ACC112 (cell line): ENCODE data around the gene UBXN7.

Experiments used
- H2AFZ ChIP-seq: fragments of 200-600 bp; sonication (generic); one replicate; pipeline ENCODE4 v1.6.0; 2017; ENCODE audit warnings: antibody characterized with exemption, low read length; ENCODE audit not compliant: unreplicated experiment
- H3K27ac ChIP-seq: fragments of 200-600 bp; sonication (generic); 2 replicates; pipeline ENCODE4 v1.5.1; 2014; ENCODE audit warnings: low read depth, mild to moderate bottlenecking, antibody characterized with exemption, low read length, moderate library complexity
- H3K27me3 ChIP-seq: fragments of 200-600 bp; sonication (generic); 2 replicates; pipeline ENCODE4 v1.6.1; 2014; ENCODE audit warnings: mild to moderate bottlenecking, antibody characterized with exemption, low read length, moderate library complexity, mixed read lengths; ENCODE audit not compliant: insufficient read depth
- H3K36me3 ChIP-seq: fragments of 200-600 bp; sonication (generic); 2 replicates; pipeline ENCODE4 v1.6.1; 2016; ENCODE audit warnings: mild to moderate bottlenecking, antibody characterized with exemption, low read length, moderate library complexity, mixed read lengths; ENCODE audit not compliant: insufficient read depth
- H3K4me1 ChIP-seq: fragments of 200-600 bp; sonication (generic); one replicate; pipeline ENCODE4 v1.6.1; 2016; ENCODE audit warnings: low read length, mixed read lengths; ENCODE audit not compliant: insufficient read depth, unreplicated experiment, control insufficient read depth
- H3K4me3 ChIP-seq: fragments of 200-600 bp; sonication (generic); 2 replicates; pipeline ENCODE4 v1.5.1; 2014; ENCODE audit warnings: mild to moderate bottlenecking, low read depth, low read length
- H3K79me2 ChIP-seq: fragments of 200-600 bp; sonication (generic); one replicate; pipeline ENCODE4 v1.6.0; 2016; ENCODE audit warnings: low read length; ENCODE audit not compliant: control insufficient read depth, unreplicated experiment, insufficient read depth

UBXN7 gene

GRCh38 chr3:196419386-196419785, 12.8 kb downstream of the UBXN7 start:
- Histone ChIP-seq H2AFZ (no peak overlapping the region), H3K36me3 (peaks cover 4% of the 10 kb centered on the region; the same call in 1 of the 2 replicates), H3K4me1 (peaks cover 13% of the 10 kb centered on the region), H3K4me3 (no peak overlapping the region), H3K79me2 (peaks cover 90% of the 10 kb centered on the region), H3K27ac (no peak overlapping the region), H3K27me3 (no peaks in the 10 kb centered on the region)

DNA sequence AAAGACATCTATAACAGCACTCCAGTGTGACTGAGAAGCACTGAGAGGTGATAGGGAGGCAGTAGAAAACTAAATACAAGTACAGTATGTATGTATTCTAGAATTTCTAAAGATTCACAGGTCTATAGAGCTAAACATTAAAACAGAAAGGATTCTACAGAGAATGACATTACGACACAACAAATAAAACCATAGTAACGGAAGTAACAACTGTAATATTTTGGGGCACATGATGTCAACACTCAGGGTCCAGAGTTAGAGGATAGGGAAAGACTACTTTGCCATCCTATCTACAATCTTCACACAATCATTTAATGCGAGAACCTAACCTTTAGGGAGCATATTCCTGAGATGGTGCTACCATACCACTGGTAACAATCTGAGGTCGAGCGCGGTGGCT, 13.6 kb downstream of the UBXN7 start:
- Histone ChIP-seq H3K4me1 (peaks cover 16% of the 10 kb centered on the region), H3K79me2 (peaks cover 92% of the 10 kb centered on the region), H3K27me3 (no peaks in the 10 kb centered on the region), H3K4me3 (no peak overlapping the region), H2AFZ (no peak overlapping the region), H3K36me3 (peaks cover 4% of the 10 kb centered on the region; the same call in 1 of the 2 replicates), H3K27ac (no peak overlapping the region)

DNA sequence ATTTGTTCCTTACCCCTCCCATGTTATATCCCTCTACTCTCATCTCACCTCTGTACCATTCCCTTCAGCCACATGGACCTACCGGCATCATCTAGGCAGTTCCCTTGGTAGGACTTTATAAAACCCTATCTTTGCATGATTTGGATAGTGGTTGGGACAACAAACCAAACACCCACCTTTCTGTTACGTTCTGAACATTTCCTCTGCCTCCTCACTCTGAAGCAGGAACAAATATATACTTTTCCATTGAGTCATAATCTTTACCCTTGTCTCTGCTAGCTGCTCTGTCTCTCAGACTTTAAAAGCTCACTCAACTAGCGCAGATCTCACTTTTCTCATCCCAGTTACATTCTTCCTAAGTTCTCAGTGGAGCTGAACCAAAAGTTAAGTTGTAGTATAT, 17.8 kb downstream of the UBXN7 start:
- Histone ChIP-seq H3K4me1 (peaks cover 16% of the 10 kb centered on the region), H3K36me3 (0 out of 2 replicates have a peak, but pooled peaks cover 5% of the 10 kb centered on the region), H3K27me3 (no peaks in the 10 kb centered on the region), H3K27ac (peak overlapping the region; percentile 50; the same call in 1 of the 2 replicates), H2AFZ (no peak overlapping the region), H3K79me2 (peaks cover 88% of the 10 kb centered on the region), H3K4me3 (no peak overlapping the region)

DNA sequence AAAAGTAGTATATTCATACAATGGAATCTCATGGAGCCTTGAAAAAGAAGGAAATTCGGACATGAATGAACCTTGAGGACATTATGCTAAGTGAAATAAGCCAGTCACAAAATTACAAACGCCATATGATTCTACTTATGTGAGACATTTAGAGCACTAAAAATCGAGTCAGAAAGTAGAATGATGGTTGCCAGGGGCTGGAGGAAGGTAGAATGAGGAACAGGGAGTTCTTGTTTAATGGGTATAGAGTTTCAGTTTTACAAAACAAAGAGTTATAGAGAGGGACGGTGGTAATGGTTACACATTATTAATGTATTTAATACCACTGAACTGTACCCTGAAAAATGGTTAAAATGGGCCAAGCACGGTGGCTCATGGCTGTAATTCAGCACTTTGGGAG, 19.5 kb downstream of the UBXN7 start:
- Histone ChIP-seq H3K27ac (no peak overlapping the region), H3K4me1 (peaks cover 17% of the 10 kb centered on the region), H3K36me3 (0 out of 2 replicates have a peak, but pooled peaks cover 5% of the 10 kb centered on the region), H2AFZ (no peak overlapping the region), H3K79me2 (peaks cover 82% of the 10 kb centered on the region), H3K27me3 (no peaks in the 10 kb centered on the region), H3K4me3 (no peak overlapping the region)

DNA sequence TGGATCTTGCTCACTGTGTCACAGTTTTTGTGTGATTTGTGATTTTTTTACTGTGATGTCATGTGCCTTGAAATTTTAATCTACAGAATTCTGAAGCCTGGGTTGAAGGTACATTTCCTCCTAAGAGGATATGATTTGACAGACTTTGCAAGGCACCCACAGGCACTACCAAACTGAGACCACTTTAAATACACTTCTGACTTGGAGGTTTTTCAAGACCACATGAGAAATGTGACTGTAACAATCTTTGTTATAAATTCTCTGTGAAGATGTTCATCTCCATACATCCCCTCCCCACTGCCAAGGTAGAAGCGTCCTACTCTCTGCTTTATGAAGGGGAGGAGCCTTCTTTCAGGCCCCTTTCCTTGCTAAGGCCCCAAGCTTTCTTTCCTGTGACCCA, 22.8 kb downstream of the UBXN7 start:
- Histone ChIP-seq H3K27me3 (no peaks in the 10 kb centered on the region), H3K4me3 (no peak overlapping the region), H3K36me3 (peaks cover 9% of the 10 kb centered on the region; the same call in 1 of the 2 replicates), H3K27ac (no peak overlapping the region), H3K4me1 (peaks cover 17% of the 10 kb centered on the region), H3K79me2 (peaks cover 64% of the 10 kb centered on the region), H2AFZ (no peak overlapping the region)

DNA sequence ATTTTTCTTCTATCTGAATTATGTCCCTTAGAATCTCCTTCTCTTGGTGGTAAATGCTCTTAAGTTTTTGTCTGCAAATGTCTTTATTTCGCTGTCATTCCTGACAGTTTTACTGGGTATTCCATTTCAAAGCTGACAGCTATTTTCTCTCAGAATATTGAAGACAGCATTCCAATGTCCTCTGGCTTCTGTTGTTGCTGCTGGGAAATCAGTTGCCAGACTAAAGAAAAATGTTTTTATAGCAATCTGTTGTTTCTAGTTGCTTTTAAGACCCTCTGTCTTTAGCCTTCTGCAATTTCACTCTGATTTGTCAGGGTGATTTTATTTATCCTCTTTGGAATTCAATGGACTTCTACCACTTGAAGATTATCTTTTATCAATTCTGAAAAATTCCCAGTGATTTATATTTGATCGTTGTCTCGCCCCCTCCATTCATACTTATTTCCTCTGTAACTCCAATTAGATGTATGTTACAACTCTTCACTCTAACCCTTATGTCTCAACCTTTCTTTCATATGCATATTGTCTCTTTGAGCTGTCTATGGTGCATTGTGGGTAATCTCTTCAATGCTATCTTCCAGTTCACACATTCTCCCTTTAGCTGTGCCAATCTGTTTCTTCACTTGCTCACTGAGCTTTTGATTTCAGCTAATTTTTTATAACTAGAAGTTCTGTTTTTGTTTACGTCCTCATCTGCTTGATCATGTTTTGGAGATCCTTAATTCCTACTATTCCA, 23.5 kb downstream of the UBXN7 start:
- Histone ChIP-seq H3K79me2 (peaks cover 58% of the 10 kb centered on the region), H2AFZ (no peak overlapping the region), H3K27ac (no peak overlapping the region; the same call in 1 of the 2 replicates), H3K27me3 (no peaks in the 10 kb centered on the region), H3K4me3 (no peak overlapping the region), H3K36me3 (peaks cover 9% of the 10 kb centered on the region; the same call in 1 of the 2 replicates), H3K4me1 (peaks cover 14% of the 10 kb centered on the region)

DNA sequence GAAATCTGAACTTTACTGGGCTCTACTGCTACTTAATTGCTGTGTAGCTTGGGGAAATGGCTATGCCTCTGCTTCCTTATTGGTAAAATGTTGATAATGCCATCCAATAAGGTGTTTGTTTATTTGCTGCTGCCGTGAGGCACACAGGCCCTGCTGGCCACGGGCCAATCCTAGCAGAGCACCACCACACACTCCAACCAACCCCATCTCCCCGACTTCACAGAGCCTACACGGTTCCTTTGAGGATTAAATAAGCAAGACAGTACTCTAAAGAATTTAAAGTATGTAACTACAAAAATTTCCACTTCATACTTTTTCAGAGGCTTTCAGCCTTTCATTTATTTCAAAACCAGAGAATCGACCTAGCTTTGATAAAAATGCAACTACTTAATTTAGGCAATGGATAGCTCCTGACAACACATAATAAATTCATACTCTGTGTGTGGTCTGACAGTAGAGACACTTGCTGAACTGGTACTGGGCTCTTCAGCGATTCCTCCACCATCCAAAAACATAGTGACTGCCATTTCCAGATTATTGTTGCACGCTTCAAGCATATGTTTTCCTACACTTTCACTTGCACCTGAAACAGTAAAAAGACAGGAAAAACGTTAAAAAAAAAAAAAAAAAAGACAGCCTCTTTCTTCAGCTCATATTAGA, 25.3 kb downstream of the UBXN7 start:
- Histone ChIP-seq H3K27me3 (no peaks in the 10 kb centered on the region), H3K79me2 (peaks cover 44% of the 10 kb centered on the region), H3K36me3 (peaks cover 5% of the 10 kb centered on the region; the same call in 1 of the 2 replicates), H3K4me3 (peak overlapping the region; percentile 55), H3K4me1 (peaks cover 14% of the 10 kb centered on the region), H3K27ac (peak overlapping the region; percentile 30; the same call in 1 of the 2 replicates), H2AFZ (no peak overlapping the region)

GRCh38 chr3:196400331-196400730, 31.9 kb downstream of the UBXN7 start:
- Histone ChIP-seq H3K4me1 (peaks cover 16% of the 10 kb centered on the region), H3K27ac (no peak overlapping the region)

GRCh38 chr3:196399485-196399945, 32.7 kb downstream of the UBXN7 start:
- H3K27ac ChIP-seq: no peak overlapping the region
- no peaks in the 10 kb centered on the region for H3K27me3 ChIP-seq
- H3K36me3 ChIP-seq: peaks cover 40% of the 10 kb centered on the region
- H3K79me2 ChIP-seq: peaks cover 6% of the 10 kb centered on the region
- H2AFZ ChIP-seq: no peak overlapping the region
- no peak overlapping the region for H3K4me3 ChIP-seq
- H3K4me1 ChIP-seq: peaks cover 16% of the 10 kb centered on the region

More at GRCh38 chr3:196400331-196400730, 31.9 kb downstream of the UBXN7 start:
- Histone ChIP-seq H3K4me3 (no peak overlapping the region), H3K79me2 (peaks cover 8% of the 10 kb centered on the region), H3K36me3 (peaks cover 33% of the 10 kb centered on the region), H3K27me3 (no peaks in the 10 kb centered on the region), H2AFZ (no peak overlapping the region)

DNA sequence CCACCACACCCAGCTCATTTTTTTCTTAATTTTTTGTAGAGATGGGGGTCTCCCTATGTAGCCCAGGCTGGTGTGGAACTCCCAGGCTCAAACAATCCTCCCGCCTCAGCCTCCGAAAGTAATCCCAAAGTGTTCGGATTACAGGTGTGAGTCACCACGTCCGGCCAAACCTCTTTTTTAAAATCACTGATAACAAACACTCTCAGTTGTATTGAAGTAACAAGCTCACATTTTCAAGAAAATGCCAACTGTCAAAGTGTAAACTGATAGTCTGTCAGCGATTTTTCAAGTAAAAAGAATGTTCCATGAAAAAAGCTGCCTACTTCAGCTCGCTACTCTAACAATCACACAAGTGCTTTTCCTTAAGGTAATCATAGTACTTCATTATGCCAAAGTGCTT, 33.4 kb downstream of the UBXN7 start:
- H3K27ac ChIP-seq: no peak overlapping the region
- H3K4me1 ChIP-seq: peaks cover 16% of the 10 kb centered on the region
- H3K4me3 ChIP-seq: no peak overlapping the region
- no peak overlapping the region for H2AFZ ChIP-seq
- H3K27me3 ChIP-seq: no peaks in the 10 kb centered on the region
- H3K79me2 ChIP-seq: peaks cover 4% of the 10 kb centered on the region
- peaks cover 40% of the 10 kb centered on the region for H3K36me3 ChIP-seq
